GM19372 (cell line): ENCODE measurements around the gene HIKESHI.
"Not testable (repeated sequence)": the region's sequence is repeated elsewhere in the genome, so short reads cannot be mapped to it uniquely, and the experiment has no call there.

Experiments
- ATAC-seq: cut with Tn5 transposase; IDR thresholded peaks from one replicate; pipeline ENCODE4 v1.9.1; 2021; ENCODE audit warnings: mild to moderate bottlenecking, low read depth, moderate library complexity; ENCODE audit not compliant: unreplicated experiment

Gene HIKESHI

GRCh38 chr11:86292912-86293616, 9.0 kb upstream of the HIKESHI start:
- peak; percentile 43 for ATAC-seq

- no peak for ATAC-seq
Observed at GRCh38 chr11:86294026-86294425, 8.0 kb upstream of the HIKESHI start.

GRCh38 chr11:86301742-86302091, 323 bp upstream of the HIKESHI start:
- no peak for ATAC-seq

- no peak for ATAC-seq
Observed at GRCh38 chr11:86303257-86303656, 1.2 kb downstream of the HIKESHI start.

GRCh38 chr11:86308710-86309109, 6.7 kb downstream of the HIKESHI start:
- ATAC-seq, result not testable (repeated sequence)

- ATAC-seq, result no peak
Observed at GRCh38 chr11:86313793-86314192, 11.8 kb downstream of the HIKESHI start.

GRCh38 chr11:86314636-86315035, 12.6 kb downstream of the HIKESHI start:
- no peak for ATAC-seq

- no peak for ATAC-seq
Observed at GRCh38 chr11:86335131-86335767, 33.2 kb downstream of the HIKESHI start.

- ATAC-seq, result no peak
Observed at GRCh38 chr11:86337227-86337626, 35.2 kb downstream of the HIKESHI start.

GRCh38 chr11:86341382-86341781, 39.3 kb downstream of the HIKESHI start:
- no peak for ATAC-seq

GRCh38 chr11:86346513-86346912, 44.5 kb downstream of the HIKESHI start:
- no peak for ATAC-seq

GRCh38 chr11:86355256-86355655, 53.2 kb downstream of the HIKESHI start:
- ATAC-seq, result no peak

- ATAC-seq, result not testable (repeated sequence)
Observed at GRCh38 chr11:86357412-86357811, 55.4 kb downstream of the HIKESHI start.

GRCh38 chr11:86358720-86359119, 56.7 kb downstream of the HIKESHI start:
- no peak for ATAC-seq

- no peak for ATAC-seq
Observed at GRCh38 chr11:86360775-86361395, 58.8 kb downstream of the HIKESHI start.

GRCh38 chr11:86363424-86363823, 61.4 kb downstream of the HIKESHI start:
- no peak for ATAC-seq

- no peak for ATAC-seq
Observed at GRCh38 chr11:86365546-86365945, 63.5 kb downstream of the HIKESHI start.

- no peak for ATAC-seq
Observed at GRCh38 chr11:86369668-86370067, 67.6 kb downstream of the HIKESHI start.

- ATAC-seq, result no peak
Observed at GRCh38 chr11:86370171-86370570, 68.1 kb downstream of the HIKESHI start.

GRCh38 chr11:86370922-86371594, 69.0 kb downstream of the HIKESHI start:
- ATAC-seq, result no peak

GRCh38 chr11:86372041-86372440, 70.0 kb downstream of the HIKESHI start:
- no peak for ATAC-seq
